HepG2 (cell line): ENCODE data around the gene ANKRD53. TPM values are rescaled to one million over a fixed set of nuclear protein-coding genes. Genes with fewer than 3 reads are reported as not detected.

Experiments
- ATF7 ChIP-seq, 2 experiments: fragments of 450-650 bp in 1 of 2; sonication (generic) in 1 of 2; formaldehyde crosslinking in 1 of 2; IDR thresholded peaks; 2 replicates each; pipeline versions ENCODE4 v1.4.0 to v1.6.1; 2016 to 2020; ENCODE audit warnings: antibody characterized with exemption in 1 of 2, mild to moderate bottlenecking in 1 of 2, missing genetic modification reagents in 1 of 2
- CCDC6 ChIP-seq: sonication (generic); formaldehyde crosslinking; IDR thresholded peaks from 2 replicates; pipeline ENCODE4 v1.8.1; 2022; ENCODE audit warnings: mild to moderate bottlenecking, missing genetic modification reagents, moderate library complexity
- FOXK1 ChIP-seq: sonication (generic); formaldehyde crosslinking; IDR thresholded peaks from 2 replicates; pipeline ENCODE4 v1.4.0; 2020; ENCODE audit warnings: low read depth, missing genetic modification reagents, borderline replicate concordance
- HNRNPLL ChIP-seq: fragments of 200-400 bp; formaldehyde crosslinking; IDR thresholded peaks from 2 replicates; pipeline ENCODE4 v1.6.1; 2017; ENCODE audit warnings: mild to moderate bottlenecking, low read depth, low read length; ENCODE audit not compliant: poor library complexity, severe bottlenecking
- KDM1A ChIP-seq: IDR thresholded peaks from 2 replicates; pipeline ENCODE4 v1.6.1; 2016; ENCODE audit warnings: missing compliant biosample characterization
- MBD4 ChIP-seq: IDR thresholded peaks from 2 replicates; pipeline ENCODE4 v1.6.1; 2012; ENCODE audit warnings: low read length, inconsistent platforms, borderline replicate concordance
- MTF1 ChIP-seq: sonication (generic); formaldehyde crosslinking; IDR thresholded peaks from 2 replicates; pipeline ENCODE4 v1.5.0; 2020; ENCODE audit warnings: missing genetic modification reagents
- NCOA5 ChIP-seq: sonication (generic); formaldehyde crosslinking; IDR thresholded peaks from 2 replicates; pipeline ENCODE4 v1.4.0; 2020; ENCODE audit warnings: missing genetic modification reagents
- REXO4 ChIP-seq: sonication (generic); formaldehyde crosslinking; IDR thresholded peaks from 2 replicates; pipeline ENCODE4 v1.8.0; 2022; ENCODE audit warnings: missing genetic modification reagents, mild to moderate bottlenecking, borderline replicate concordance
- TAF15 ChIP-seq: fragments of 200-400 bp; formaldehyde crosslinking; IDR thresholded peaks from one replicate; pipeline ENCODE4 v1.6.1; 2018; ENCODE audit warnings: mild to moderate bottlenecking, low read depth, low read length; ENCODE audit not compliant: poor library complexity, severe bottlenecking
- TBX2 ChIP-seq: sonication (generic); formaldehyde crosslinking; IDR thresholded peaks from 2 replicates; pipeline ENCODE4 v1.5.0; 2020; ENCODE audit warnings: missing genetic modification reagents, mild to moderate bottlenecking, borderline replicate concordance
- TP53 ChIP-seq: sonication (generic); formaldehyde crosslinking; conservative IDR thresholded peaks from 2 replicates; pipeline ENCODE4 v1.4.0; 2020; ENCODE audit warnings: missing genetic modification reagents
- ZEB1 ChIP-seq: IDR thresholded peaks from 2 replicates; pipeline ENCODE4 v1.6.1; 2012; ENCODE audit warnings: mild to moderate bottlenecking, low read depth, inconsistent platforms; ENCODE audit not compliant: insufficient replicate concordance
- ZNF3 ChIP-seq: IDR thresholded peaks from 2 replicates; pipeline ENCODE4 v1.7.0; 2017; ENCODE audit warnings: inconsistent platforms
- ZNF510 ChIP-seq: sonication (generic); formaldehyde crosslinking; IDR thresholded peaks from 2 replicates; pipeline ENCODE4 v1.4.0; 2020; ENCODE audit warnings: low read depth, mild to moderate bottlenecking, missing genetic modification reagents
- ZNF547 ChIP-seq: sonication (generic); formaldehyde crosslinking; IDR thresholded peaks from 2 replicates; pipeline ENCODE4 v1.5.1; 2020; ENCODE audit warnings: mild to moderate bottlenecking, missing genetic modification reagents
- ZNF563 ChIP-seq: sonication (generic); formaldehyde crosslinking; IDR thresholded peaks from 2 replicates; pipeline ENCODE4 v1.8.0; 2022; ENCODE audit warnings: mild to moderate bottlenecking, moderate library complexity, missing genetic modification reagents
- ZNF597 ChIP-seq: sonication (generic); formaldehyde crosslinking; IDR thresholded peaks from 2 replicates; pipeline ENCODE4 v1.5.0; 2020; ENCODE audit warnings: missing genetic modification reagents
- ZNF678 ChIP-seq: sonication (generic); formaldehyde crosslinking; IDR thresholded peaks from 2 replicates; pipeline ENCODE4 v1.4.0; 2020; ENCODE audit warnings: mild to moderate bottlenecking, missing genetic modification reagents
- ZNF724P ChIP-seq: sonication (generic); formaldehyde crosslinking; IDR thresholded peaks from 2 replicates; pipeline ENCODE4 v1.8.0; 2022; ENCODE audit warnings: missing genetic modification reagents, borderline replicate concordance
- ZSCAN20 ChIP-seq: sonication (generic); formaldehyde crosslinking; IDR thresholded peaks from 2 replicates; pipeline ENCODE4 v1.4.0; 2020; ENCODE audit warnings: missing genetic modification reagents, mild to moderate bottlenecking, borderline replicate concordance
- polyA plus RNA-seq, 8 experiments: library from polyadenylated mRNA; depleted of rRNA in 3 of 8; stranded (reverse) in 7 of 8; unstranded in 1 of 8; fragments of >200 nt; fragmentation: Illumina TruSeq in 4 of 8; extraction: Trizol in 4 of 8; gene quantifications; 2 replicates each; pipeline versions ENCODE4 v1.2.1 to v1.2.3, GENCODE V29; 2011 to 2016; ENCODE audit warnings: low read depth in 4 of 8, missing spikeins in 1 of 8, mixed read lengths in 1 of 8; ENCODE audit not compliant: insufficient read depth in 1 of 8
- total RNA-seq, 5 experiments: library from RNA; depleted of rRNA; stranded (reverse); fragments of >200 nt; fragmentation: Illumina TruSeq; extraction: Trizol; gene quantifications; 2 replicates each; pipeline ENCODE4 v1.2.3, GENCODE V29; 2016; ENCODE audit warnings: low read depth in 1 of 5
- TF ChIP-seq, protein P1 (sequence below): sonication (generic); formaldehyde crosslinking; IDR thresholded peaks from 2 replicates; pipeline ENCODE4 v1.4.0; 2020; ENCODE audit warnings: mild to moderate bottlenecking, missing genetic modification reagents

The ANKRD53 gene
- total and polyA plus RNA-seq, 2 of the 13 experiments (the other 11 are each of a cell fraction or from before 2014, with no cell fraction given): 0.15 TPM; not detected in 1

DNA sequence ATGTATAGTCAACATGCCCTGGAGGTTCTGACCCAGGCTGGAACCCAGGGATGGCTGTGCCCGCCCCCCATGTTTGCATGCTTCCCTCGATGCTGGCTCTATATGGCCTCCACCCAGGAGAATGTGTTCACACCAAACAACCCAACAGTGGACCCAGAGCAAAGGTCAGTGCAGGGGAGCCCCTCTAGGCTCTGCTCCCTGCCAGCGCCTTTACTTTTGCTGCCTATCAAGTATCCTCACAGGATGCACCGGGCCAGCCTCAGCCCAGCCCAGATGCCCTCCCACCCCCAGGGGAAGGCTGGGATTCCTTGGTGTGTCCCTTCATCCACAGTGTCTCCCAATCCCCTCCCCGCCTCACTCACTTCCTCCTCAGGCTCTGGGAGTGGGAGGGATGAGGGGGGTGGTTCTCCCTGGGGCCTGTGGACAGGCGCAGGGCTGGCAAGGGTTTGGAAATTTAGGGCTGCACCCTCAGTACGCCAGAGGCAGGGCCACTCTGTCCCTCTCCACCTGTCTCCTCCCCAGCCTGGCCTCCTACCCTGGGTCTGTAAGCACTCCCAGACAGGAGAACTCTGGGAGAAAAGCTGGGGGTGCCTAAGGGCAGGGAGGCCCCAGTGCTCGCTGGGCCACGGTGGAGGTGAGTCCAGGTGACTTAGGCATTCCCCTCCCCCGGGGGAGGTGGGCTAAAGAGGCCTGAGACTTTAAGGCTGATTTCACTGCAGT is 40.4 kb upstream of the ANKRD53 start (continued):
- TF ChIP-seq ZEB1: no peak
- no peak for TF ChIP-seq ZNF678 (CRISPR knock-in tag)
- no peak for TF ChIP-seq TAF15
- no peak for TF ChIP-seq MTF1 (CRISPR knock-in tag)
- no peak for TF ChIP-seq ZNF547 (CRISPR knock-in tag)
- no peak for TF ChIP-seq REXO4 (CRISPR knock-in tag)
- no peak for TF ChIP-seq KDM1A (CRISPR knock-in tag)
- TF ChIP-seq ZNF3 (CRISPR knock-in tag): no peak
- no peak for TF ChIP-seq TP53 (CRISPR knock-in tag)
- no peak for TF ChIP-seq ZSCAN20
- no peak for TF ChIP-seq MBD4
- no peak for TF ChIP-seq ZNF563 (CRISPR knock-in tag)
- TF ChIP-seq, protein P1, sequence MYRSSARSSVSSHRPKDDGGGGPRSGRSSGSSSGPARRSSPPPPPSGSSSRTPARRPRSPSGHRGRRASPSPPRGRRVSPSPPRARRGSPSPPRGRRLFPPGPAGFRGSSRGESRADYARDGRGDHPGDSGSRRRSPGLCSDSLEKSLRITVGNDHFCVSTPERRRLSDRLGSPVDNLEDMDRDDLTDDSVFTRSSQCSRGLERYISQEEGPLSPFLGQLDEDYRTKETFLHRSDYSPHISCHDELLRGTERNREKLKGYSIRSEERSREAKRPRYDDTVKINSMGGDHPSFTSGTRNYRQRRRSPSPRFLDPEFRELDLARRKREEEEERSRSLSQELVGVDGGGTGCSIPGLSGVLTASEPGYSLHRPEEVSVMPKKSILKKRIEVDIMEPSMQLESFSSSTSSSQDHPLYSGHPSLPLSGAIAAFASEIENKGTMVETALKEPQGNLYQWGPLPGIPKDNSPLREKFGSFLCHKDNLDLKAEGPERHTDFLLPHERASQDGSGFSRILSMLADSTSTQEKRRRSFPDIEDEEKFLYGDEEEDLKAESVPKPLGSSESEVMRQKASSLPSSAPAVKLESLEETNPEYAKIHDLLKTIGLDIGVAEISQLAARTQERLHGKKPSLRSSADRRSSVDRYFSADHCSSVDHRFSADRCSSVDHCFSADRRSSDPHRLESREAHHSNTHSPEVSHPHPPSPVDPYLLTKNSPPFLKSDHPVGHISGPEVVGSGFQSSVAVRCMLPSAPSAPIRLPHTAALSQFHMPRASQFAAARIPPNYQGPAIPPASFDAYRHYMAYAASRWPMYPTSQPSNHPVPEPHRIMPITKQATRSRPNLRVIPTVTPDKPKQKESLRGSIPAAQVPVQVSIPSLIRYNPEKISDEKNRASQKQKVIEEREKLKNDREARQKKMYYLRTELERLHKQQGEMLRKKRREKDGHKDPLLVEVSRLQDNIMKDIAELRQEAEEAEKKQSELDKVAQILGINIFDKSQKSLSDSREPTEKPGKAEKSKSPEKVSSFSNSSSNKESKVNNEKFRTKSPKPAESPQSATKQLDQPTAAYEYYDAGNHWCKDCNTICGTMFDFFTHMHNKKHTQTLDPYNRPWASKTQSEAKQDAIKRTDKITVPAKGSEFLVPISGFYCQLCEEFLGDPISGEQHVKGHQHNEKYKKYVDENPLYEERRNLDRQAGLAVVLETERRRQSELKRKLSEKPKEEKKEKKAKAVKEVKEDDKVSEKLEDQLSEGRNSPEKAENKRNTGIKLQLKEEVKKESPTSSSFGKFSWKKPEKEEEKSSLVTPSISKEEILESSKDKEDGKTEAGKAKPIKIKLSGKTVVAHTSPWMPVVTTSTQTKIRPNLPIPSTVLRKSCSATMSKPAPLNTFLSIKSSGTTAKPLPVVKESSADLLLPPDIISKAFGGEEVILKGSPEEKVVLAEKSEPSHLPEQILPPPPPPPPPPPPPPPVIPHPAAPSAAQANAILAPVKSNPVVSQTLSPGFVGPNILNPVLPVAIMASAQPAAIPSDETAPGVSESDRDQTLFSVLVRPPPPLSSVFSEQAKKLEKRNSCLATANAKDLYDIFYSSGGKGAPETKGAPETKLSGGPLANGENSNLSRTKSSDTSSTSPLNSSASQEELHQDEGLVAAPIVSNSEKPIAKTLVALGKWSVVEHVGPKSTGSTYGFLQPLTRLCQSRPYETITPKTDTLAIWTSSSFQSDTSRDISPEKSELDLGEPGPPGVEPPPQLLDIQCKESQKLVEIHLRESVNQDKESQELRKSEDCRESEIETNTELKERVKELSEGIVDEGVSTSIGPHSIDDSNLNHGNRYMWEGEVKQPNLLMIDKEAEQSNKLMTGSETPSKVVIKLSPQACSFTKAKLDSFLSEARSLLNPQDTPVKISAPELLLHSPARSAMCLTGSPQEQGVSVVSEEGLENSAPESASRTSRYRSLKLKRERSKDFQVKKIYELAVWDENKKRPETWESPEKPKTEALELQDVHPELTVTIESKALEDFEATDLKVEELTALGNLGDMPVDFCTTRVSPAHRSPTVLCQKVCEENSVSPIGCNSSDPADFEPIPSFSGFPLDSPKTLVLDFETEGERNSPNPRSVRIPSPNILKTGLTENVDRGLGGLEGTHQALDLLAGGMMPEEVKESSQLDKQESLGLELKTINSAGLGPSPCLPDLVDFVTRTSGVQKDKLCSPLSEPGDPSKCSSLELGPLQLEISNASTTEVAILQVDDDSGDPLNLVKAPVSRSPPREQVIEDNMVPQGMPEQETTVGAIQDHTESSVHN: no peak
- TF ChIP-seq ZNF724P (CRISPR knock-in tag): no peak
- TF ChIP-seq ATF7 (IDR thresholded peaks at IDR 0.05): no peak
- TF ChIP-seq ATF7 (CRISPR knock-in tag; IDR thresholded peaks at IDR 0.05): no peak
- TF ChIP-seq CCDC6 (CRISPR knock-in tag): no peak
- no peak for TF ChIP-seq FOXK1
- TF ChIP-seq ZNF597 (CRISPR knock-in tag): no peak
- no peak for TF ChIP-seq HNRNPLL
- TF ChIP-seq TBX2 (CRISPR knock-in tag): no peak; the same call in 1 of the 2 replicates
- TF ChIP-seq ZNF510 (CRISPR knock-in tag): no peak
- no peak for TF ChIP-seq NCOA5 (CRISPR knock-in tag)
